Posterior cingulate gyrus (tissue), 11 donors: ENCODE results near the gene SPATA31D1.

Experiments
- DNase-seq, 10 donors: peaks; one replicate each; pipeline versions ENCODE4 v3.0.0 to v3.0.0-alpha.2; 2020 to 2021; ENCODE audit warnings: mixed read lengths in 3 of 10
- intact Hi-C: fragments of 100-400 bp; cut with DNase I; formaldehyde crosslinking; loops from one replicate; pipeline ENCODE4 v1.15.1; 2023

The SPATA31D1 gene

GRCh38 chr9:82020331-82020730, 31.8 kb downstream of the SPATA31D1 start:
- no peak for DNase-seq
- intact Hi-C loops, result no loop called here

- no peak for DNase-seq
- intact Hi-C loops, result no loop called here
Measured at GRCh38 chr9:82021198-82021597, 32.6 kb downstream of the SPATA31D1 start.

GRCh38 chr9:82022121-82022520, 33.5 kb downstream of the SPATA31D1 start:
- intact Hi-C loops, result no loop called here
- DNase-seq, result no peak

- no peak for DNase-seq
- intact Hi-C loops, result no loop called here
Measured at GRCh38 chr9:82024908-82025307, 36.3 kb downstream of the SPATA31D1 start.

GRCh38 chr9:82031538-82032280, 43.1 kb downstream of the SPATA31D1 start:
- DNase-seq, result peak; percentile 28 to 94 (median 60)
- intact Hi-C loops, result no loop called here

GRCh38 chr9:82034956-82035731, 46.6 kb downstream of the SPATA31D1 start:
- no peak for DNase-seq
- intact Hi-C loops, result no loop called here

- intact Hi-C loops, result no loop called here
Measured at GRCh38 chr9:82036086-82036485, 47.5 kb downstream of the SPATA31D1 start.

GRCh38 chr9:82037126-82037525, 48.6 kb downstream of the SPATA31D1 start:
- intact Hi-C loops, result no loop called here
- no peak for DNase-seq

More at GRCh38 chr9:82036086-82036485, 47.5 kb downstream of the SPATA31D1 start:
- no peak for DNase-seq

- DNase-seq, result no peak
- intact Hi-C loops, result no loop called here
Measured at GRCh38 chr9:82038897-82039296, 50.3 kb downstream of the SPATA31D1 start.
